Activated CD4-positive, alpha-beta T cell treated with anti-CD3 and anti-CD28 coated beads, Interleukin-2, amount 50 U/mL, for 24 hours (primary cell): ENCODE results near the gene KRT86.

Experiments
- DNase-seq, 2 donors: peaks; one replicate each; pipeline ENCODE4 v3.0.0-alpha.2; 2020; ENCODE audit warnings: low read depth in 1 of 2, low spot score in 1 of 2

Gene KRT86

DNA sequence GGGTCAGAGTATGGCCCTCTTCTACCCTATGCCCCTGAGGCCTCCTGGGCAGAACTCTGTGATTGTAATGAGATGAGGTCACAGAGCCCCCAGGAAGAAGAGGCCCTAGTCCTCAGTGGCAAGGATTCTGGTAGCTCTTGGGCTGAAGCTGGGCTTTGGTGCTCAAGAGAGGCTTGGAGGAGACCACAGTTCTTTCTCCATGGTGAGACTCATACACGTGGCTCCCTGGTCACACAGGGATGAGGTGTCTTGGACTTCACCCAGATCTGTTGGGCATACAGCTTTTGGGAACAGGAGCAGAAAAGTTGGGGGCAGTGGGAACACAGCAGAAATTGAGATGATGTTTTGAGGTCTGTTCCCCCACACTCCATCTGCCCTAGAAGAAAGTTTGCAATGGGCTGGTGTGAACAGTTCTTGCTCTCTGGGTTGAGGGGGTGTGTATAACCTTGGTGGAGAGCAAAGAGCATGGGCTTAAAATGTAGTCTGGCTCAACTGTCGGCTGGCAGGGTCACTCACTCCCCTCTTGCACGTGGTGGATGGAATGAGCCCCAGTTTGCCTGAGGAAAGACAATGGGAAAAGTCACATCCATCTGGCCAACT is at the start of gene KRT86:
TSS of gene KRT86 (plus strand) at position 125 of the 600 bp plus-strand sequence. CDS start 27,272 bp downstream, outside the sequence.
- DNase-seq: no peak

DNA sequence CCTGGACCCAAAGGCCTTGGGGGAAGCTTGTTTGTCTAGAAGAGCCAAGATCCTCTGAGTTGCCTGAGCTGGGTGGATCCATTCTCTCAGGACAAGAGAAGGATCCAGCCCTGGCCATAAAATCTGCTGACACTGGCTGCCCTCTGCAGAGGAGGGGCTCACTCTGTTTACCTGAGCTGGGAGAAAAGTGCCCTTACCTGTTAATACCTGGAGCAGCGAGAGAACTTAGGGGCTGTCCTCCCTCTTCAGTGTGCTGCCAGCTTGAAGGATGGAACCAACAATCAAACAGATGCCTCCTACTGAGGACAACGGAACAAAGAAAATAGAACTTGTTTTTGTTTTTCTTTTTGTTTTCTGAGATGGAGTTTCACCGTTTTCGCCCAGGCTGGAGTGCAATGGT is 48.7 kb upstream of the KRT86 start:
- no peak for DNase-seq

DNA sequence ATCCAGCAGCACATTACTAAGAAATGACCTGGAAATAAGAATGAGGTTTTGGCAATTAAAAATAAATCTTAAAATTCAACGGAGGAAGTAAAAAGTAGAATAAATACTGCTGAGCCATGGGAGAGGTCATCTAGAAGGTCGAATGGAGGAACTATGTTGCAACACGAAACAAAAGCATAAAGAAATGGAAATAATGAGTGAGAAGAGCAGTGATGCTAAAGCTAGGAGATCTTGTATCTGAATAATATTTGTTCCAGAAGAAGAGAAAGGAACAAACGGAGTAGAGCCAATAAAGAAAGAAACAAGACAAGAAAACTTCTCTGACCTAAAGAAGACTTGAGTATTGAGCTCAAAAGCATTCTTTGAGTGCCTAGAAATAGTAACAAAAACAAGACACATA is 48.0 kb upstream of the KRT86 start:
- DNase-seq: no peak

DNA sequence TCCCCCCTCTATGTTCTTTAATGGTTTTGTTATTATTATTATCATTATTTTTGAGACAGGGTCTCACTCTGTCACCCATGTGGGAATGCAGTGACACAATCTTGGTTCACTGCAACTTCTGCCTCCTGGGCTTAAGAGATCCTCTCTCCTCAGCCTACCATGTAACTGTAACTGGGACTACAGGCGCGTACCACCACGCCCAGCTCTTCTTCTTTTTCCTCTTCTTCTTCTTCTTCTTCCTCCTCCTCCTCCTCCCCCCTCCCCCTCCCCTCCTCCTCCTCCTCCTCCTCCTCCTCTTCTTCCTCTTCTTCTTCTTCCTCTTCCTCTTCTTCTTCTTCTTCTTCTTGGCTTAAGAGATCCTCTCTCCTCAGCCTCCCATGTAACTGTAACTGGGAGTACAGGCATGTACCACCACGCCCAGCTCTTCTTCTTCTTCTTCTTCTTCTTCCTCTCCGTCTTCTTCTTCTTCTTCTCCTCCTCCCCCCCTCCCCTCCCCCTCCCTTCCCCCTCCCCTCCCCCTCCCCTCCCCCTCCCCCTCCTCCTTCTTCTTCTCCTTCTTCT is 46.8 kb upstream of the KRT86 start:
- DNase-seq: no peak

DNA sequence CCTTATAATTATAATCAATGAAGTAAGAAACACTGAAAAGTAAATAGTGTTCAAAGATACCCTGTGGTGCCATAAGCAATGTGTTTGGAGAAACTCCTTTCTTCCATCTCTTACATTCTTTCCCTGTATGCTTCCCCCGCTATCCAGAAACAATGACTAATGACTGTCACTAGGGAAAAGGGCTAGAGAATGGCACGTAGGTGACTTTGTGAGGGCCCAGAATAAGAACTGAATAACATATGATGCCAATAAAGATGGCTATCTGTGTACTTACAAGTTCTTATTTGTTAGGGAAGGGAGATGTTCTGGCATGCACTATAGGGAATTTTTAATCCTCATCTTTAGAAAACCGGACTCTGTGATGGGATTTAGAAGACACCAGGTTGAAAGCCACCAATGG is 46.1 kb upstream of the KRT86 start:
- DNase-seq: no peak

DNA sequence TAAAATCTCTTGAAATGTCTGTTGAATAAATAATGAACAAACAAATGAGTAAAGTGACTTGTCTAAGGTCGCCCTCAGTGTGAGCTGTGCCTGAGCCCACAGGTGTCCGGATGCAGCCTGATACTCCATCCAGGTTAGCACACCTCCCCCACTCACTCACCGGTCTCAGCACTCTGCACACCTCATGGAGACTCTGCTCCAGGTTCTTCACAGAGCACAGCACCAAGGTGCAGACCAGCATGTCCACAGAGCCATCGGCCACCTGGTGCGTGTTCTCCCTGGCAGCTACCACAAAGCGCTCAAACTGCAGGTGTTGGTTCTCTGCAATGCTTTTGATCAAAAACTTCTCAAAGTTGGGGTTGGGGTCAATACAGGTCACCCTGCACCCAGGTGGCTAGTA is 45.5 kb upstream of the KRT86 start:
- DNase-seq: no peak

DNA sequence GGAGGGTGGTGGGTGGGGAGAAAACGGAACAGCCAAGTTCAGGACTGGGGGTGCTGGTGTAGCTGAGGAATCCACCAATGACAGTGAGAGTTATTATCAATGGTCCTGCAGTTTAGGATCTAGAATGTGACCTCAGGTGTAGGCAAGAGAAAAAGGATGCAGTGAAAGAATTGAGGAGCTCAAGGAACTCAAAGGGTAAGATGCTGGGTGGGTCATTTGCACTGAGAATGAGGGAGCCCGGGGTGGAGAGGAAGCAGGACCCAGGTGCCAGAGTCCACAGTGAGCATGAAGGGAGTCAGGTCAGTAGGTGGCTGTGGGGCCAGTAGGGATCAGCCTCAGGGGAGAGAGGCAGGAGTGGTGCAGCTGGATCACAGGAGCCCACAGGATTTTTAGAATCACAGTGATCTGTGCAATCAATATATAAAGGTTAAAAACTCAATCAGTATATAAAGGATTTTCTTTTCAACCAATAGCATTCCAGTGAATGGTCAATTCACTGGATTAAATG is 44.6 kb upstream of the KRT86 start:
- no peak for DNase-seq

DNA sequence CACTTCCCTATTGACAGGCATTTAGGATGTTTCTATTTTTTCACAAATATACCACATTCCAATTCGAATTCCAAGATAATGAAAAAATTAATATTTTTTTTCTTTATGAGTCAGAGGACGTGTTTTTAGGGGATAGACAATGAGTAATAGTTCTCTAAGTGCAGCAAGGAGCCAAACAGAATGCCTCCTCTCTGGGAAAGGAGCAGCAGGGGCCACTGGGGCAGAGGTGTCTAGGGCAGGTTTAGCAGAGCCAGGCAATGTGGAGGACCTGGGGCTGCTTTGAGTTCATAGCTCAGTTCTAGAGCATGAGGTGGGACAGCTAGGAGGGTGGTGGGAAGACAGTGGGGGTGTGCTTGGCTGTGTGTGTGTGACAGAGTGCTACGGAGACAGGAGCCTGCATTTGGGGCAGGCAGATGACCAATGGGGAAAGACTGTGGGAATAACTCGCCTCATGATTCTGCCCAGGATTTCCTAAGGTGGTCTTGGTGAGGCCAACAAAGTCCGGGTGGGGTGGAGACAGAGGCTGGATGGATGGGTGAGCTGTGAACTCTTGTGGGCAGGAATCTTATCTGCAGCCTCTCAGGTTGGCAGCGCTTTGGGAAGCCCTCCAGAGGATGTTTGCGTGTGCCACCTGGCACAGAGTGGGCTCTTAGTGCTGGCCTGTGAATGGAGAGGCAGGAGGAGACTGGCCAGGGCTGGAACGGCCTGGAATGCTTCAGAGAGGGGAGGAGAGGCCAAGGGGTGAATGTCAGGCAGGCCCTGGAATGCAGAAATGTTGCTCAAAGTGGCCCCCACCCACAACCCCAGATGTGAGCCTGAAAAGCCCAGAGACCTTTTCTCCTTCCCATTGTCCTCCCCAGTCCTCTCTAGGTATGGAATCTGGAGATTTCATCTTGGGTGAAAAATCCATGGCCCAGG is 43.8 kb upstream of the KRT86 start:
- DNase-seq: no peak

DNA sequence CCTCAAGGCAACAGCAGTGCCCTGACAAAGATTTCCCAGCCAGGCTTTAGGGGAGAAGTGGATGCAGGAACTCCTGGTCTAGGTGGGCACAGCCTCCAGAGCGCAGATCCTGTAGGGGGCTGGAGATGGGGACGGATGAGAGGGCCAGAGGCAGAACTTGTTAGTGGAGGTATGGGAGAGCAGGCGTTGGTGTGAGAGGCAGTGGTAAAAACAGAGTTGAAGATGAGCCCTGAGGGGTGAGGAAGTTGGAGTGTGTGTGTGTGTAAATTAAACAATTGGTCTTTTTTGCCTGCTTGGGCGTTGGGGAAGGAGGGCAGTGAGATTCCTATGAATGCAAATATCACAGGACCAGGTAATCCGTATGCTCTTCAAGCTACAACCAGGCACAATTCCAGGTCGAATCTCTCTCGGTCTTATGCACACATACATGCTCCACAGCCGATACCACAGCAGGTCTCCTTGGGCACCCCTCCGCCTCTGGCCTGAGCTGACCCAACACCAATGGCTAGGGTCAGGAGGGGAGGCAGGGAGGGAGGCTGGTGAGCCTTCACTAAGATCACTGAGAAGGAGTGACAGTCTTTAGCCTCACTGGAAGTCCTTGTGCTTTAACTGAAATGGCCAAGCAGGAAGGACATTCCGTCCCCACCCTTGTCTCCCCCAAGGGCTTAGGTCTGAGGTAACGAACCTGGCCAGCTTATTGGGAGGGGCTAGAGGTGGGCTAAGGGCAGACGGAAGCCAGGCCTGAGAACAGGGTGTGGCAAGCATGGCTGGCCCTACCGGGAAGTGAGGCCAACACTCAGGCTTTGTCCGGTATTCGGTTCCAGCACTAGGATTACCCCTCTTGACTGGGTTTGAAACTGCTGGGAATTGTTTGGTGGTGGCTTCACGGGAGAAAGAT is 42.9 kb upstream of the KRT86 start:
- no peak for DNase-seq

DNA sequence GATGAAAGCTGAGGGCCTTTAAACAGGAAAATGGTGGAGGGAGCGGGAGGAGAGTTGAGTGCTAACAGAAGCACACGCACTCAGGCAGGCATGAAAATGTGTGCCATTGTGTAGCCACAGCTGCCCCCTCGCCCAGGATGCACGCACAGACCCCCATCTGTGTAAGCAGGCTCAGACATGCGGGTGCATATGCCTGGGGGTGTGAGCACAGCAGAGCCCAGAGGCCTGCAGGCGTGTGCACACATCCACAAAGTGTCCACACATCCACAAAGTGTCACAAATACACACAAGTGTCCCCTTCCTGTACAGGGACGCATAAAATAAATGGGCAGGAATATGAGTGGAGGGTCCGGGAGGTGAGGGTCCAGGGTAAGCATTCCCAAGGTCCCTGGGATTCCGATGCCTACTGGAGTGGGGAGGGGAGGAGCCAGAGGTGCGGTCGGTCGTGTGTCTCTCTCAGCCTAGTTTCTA is 42.2 kb upstream of the KRT86 start:
- no peak for DNase-seq

DNA sequence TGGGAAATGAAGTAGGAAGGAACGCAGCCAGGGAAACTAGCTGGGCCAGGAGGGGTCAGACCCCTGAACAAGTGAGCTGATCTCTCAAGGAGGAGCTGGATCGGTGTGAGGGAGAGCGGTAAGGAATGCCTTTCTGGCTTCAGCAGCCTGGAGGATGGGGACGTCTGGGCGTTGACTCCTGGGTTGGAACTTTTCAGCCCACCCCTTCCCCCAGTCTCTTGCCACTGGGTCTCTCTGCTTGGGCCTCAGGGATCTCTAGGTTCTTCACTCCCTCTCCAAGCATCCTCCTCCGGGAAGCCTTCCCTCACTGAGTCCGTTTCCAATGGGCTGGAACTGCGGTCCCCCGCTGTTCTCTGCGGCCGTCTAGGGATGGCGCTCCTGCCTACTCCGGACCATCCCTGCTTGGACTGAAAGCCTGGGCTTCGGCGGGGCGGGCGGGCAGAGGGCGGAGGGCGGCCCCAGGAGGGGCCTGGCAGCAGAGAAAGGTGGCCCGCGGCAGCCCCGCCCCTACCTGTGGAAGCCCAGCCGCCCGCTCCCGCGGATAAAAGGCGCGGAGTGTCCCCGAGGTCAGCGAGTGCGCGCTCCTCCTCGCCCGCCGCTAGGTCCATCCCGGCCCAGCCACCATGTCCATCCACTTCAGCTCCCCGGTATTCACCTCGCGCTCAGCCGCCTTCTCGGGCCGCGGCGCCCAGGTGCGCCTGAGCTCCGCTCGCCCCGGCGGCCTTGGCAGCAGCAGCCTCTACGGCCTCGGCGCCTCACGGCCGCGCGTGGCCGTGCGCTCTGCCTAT is 41.6 kb upstream of the KRT86 start, which contains the start of gene KRT7:
TSS of gene KRT7 (plus strand) at position 570 of the 788 bp plus-strand sequence. CDS start at position 624, 54 bp downstream.
- no peak for DNase-seq

DNA sequence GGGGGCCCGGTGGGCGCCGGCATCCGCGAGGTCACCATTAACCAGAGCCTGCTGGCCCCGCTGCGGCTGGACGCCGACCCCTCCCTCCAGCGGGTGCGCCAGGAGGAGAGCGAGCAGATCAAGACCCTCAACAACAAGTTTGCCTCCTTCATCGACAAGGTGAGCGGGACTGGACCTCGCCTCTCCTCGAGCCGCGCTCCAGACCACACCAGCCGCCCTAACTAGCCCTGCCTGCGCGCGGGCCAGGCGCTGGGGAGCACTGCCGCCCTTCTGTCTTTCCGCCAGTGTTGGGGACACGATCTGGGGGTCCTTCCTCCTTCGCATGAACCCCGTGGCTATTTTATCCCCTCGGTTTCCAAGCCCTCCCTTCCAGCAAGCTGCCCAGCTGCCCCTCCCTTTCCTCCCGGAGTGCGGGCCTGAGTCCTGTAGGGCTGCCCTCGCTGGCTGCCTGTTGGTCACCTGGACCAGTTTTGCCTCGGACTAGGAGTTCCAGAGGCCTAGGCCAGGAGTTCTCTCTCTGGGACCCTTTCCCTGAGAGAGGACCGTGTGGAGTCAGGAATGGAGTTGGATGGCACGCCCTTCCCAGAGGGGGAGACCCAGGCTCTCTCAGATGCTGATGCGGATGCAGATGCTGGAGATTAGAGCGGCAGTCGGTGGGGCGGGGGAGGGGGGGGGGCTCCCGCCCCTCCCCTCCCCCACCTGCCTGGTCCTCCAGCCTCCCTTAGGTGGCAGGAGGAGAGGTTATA is 40.8 kb upstream of the KRT86 start:
- no peak for DNase-seq

DNA sequence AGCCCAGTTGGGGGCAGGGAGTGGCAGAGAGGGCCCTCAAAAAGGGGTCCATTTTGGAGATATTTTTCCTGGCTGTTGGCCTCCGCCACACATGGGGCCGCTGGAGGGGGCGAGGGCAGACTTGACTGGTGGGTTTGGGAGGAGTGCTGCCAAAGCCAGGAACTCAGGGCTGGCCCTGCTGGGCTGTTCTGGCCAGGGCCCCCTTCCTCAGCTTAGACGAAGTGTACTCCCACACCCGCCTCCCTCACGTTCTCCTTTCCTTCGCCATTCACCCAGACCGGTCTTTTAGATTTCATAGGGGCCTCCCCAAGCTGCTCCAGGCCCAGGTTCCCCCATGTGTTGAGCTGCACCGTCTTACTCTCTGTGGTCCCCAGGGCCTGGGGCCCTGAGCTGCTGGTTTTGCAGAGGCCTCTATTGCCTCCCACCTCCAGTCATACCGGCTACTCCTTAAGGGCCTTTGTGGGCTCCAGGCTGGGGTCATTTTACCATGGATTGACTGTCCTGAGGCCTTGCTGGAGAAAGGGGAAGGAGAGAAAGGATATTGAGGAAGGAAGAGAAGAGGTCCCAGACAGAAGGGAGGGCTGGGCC is 40.1 kb upstream of the KRT86 start:
- no peak for DNase-seq

DNA sequence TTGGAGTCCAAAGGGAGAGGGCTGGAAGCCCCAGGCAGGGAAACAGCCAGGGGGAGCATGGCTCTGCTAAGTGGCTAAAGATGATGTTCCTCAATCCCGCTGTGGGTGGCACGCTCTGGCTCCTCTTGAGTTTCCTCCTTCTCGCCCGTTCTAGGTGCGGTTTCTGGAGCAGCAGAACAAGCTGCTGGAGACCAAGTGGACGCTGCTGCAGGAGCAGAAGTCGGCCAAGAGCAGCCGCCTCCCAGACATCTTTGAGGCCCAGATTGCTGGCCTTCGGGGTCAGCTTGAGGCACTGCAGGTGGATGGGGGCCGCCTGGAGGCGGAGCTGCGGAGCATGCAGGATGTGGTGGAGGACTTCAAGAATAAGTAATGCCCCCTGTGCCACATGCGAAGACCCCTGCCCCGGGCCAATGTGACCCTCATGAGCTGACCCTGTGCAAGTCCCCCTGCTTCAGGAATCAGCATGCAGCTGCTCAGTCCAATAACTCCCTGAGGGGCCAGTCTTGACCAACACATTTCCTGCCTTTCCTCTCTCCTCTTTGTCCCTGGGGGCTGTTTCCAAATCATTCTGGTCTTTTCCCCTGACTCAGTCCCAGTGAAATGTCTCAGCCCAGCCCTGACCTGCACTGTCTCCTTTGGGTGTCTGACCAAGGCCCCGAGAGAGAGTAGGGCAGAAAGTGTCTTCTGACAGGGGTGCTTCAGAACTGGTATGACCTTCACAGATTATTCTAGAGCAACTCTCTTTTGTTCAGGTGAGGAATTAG is 39.3 kb upstream of the KRT86 start:
- DNase-seq: no peak

DNA sequence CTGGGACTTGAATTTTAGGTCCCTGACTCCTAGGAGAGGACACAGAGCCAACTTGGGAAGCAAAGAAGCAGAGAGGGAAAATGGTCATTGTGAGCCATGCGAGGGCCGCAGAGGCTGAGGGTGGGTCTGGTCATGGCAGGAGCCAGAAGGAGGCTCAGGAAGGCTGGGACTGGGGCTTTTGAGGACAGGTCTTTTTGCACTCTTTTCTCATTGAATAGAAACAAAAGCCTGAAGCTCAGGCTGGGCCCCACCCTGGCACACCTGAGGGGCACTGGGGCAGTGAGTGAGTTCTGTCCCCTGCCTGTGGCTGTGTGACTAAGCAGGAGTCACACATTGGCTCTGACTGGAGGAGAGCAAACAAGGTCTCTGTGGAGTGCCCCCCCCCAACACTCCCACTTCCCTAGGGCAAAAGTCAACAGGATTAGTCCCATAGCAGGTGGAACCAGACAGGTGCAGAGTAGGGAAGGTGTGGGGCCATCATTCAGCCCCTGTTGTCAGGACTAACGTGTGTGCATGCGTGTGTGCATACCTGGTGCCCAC is 38.6 kb upstream of the KRT86 start:
- no peak for DNase-seq

DNA sequence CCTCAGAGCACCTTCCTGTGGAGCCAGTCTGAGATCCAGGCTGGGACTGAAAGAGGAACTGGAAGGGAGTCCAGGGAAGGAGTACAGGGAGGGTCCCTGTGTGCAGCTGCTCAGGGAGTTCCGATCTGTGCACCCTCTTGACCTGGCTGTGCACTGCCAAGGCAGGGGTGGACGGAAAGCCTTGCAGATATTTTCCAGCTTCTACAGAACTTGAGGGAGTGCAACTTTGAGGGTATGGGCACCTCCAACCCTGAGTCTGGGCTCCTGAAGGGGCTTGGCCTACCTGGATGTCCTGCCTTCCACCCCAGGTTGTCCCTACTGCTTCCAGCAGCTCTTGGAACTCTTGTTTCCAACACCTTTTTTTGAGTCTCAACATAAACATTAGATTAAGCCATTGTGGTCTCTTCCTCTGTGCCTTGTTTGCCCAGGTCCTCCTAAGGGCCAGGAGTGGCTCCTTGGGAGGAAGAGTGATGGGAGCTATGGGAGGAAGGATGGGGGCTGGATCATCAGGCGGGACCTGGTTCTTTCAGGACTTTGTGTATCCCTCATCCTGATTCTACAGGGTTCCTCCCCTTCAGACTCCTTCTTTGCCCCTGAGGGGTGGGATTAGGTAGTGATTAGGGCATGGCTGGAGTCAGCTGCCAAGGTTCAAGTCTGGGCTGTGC is 37.9 kb upstream of the KRT86 start:
- no peak for DNase-seq

DNA sequence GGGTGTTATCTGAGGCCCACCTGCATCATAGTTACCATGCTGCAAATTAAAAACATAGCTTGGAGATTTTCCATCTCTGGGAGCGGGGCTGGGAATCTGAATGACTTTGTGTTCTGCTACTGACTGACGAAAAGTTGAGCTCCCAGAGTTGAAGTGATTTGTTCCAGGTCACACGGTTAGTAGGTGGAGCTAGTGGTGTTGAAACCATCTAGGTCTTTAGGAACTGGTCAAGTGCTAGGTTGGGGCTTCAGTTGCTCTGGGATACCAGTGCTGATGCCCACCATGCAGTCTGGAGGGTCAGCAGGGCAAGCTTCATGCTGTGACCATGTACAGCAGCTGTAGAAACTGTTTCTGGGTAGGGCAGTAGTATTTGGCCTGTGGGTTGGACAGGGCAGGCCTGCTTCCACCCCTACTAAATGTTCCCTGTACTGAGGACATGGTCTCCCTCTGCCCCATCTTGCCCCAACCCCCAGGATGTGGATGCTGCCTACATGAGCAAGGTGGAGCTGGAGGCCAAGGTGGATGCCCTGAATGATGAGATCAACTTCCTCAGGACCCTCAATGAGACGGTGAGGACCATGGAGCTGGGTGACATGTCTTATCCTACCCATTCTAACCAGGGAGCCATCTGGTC is 36.1 kb upstream of the KRT86 start:
- no peak for DNase-seq
